ENCODE data around the gene FTCD. TPM values are rescaled to one million over a fixed set of nuclear protein-coding genes. Genes with fewer than 3 reads are reported as not detected.
"Not testable (repeated sequence)": the region's sequence is repeated elsewhere in the genome, so short reads cannot be mapped to it uniquely, and the experiment has no call there.

FTCD gene
- total RNA-seq, 2 donors from 2014 or later = 0.68 to 1.6 TPM

DNA sequence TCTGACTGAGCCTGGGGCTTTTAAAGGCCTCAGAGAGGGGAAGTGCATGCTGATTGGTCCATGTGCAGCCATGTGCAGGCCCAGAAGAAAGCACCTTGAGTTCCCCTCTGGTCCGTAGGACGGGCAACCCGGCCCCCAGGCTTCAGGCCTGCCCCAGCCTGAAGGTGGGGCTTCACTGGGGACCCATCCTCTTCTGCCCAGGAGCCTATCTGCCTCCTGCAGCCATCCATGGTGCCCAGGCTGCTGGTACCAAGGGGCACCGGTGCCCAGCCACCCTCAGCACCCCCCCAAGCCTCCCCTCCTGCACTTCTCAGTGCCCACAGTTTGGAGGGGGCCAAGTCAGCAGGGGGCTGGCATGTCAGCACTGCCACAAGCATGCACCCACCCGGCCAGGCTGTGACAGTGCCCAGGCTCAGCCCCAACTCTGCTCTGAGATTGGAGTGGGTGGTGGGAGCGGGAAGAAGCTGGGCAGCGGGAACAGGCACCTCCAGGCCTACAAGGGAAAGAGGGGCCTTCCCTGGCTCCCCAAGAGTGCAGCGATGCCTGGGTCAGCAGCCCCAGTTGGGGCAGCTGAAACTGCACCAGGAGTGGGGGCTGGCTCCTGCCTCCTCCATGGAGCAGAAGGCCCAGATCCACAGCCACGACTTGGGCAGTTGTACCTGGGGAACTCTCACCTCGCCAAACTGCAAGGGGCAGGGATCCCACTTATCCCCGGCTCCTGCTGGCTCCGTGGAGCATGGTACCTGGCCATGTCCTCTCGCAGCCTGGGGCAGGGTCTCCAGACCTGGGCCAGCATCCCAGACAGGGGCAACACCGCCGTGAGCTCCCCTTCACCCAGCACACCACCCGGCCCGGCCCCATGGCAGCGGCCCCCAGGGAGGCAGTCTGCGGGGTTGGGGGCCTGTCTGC is 45.8 kb downstream of the FTCD start:
- peak in 1 of 2 donors; percentile 7 for ATAC-seq
- DNase-seq = peak; percentile 14
- intact Hi-C loops (cut with DNase I) = no loop called here

DNA sequence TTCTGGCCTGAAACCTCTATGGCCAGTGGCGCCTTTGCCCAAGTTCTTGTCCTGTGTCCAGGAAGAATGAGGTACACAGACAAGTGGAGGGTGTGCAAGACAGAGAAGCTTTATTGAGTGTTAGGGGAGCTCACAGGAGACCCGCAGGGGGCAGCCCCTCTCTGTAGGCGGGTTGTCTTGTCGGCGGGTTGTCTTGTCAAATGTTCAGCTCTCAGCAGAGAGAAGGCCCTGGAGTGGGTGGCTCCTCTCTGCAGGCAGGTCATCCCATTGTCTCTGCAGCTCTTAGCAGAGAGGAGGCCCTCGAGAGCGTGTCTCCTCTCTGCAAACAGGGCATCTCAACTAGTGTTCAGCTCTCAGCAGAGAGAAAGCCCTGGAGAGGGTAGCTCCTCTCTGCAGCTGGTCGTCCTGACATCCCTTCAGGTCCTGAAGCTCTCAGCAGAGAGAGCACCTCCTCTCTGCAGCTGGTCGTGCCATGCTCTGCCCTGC is 46.5 kb downstream of the FTCD start:
- intact Hi-C loops (cut with DNase I) = no loop called here
- peak; percentile 10 for DNase-seq
- ATAC-seq = no peak

- DNase-seq; intact Hi-C loops (cut with DNase I); ATAC-seq: not testable (repeated sequence)
Observed at GRCh38 chr21:46107376-46107775, 48.0 kb downstream of the FTCD start.

DNA sequence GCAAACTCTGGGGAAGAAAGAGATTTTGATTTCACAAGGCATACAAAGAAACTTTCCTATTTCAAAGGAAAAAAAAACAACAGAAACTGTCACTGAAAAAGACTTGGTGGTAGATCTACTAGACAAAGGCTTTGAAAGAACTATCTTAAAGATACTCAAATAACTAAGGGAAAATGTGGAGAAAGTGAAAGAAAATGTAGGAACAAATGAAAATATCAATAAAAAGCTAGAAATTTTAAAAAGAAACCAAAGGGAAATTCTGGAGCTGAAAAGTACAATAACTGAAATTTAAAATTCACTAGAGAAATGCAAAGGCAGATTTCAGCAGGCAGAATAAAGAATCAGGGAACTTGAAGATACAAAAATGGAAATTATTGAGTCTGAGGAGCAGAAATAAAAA is 51.3 kb downstream of the FTCD start:
- intact Hi-C loops (cut with DNase I) = loop anchor here in 1 of 2 donors (5.0 kb wide), 1 partner anchor 132 kb away; no protein-coding TSS in a partner anchor
- no peak for DNase-seq
- ATAC-seq = no peak

- ATAC-seq = no peak
- DNase-seq = no peak
- intact Hi-C loops (cut with DNase I) = loop anchor here in 1 of 2 donors (5.0 kb wide), 1 partner anchor 129 kb away; no protein-coding TSS in a partner anchor
Observed at GRCh38 chr21:46100906-46101305, 54.5 kb downstream of the FTCD start.

- intact Hi-C loops (cut with DNase I) = loop anchor here in 1 of 2 donors (5.0 kb wide), 1 partner anchor 128 kb away; no protein-coding TSS in a partner anchor
- DNase-seq = no peak
Observed at GRCh38 chr21:46100426-46100825, 55.0 kb downstream of the FTCD start.

GRCh38 chr21:46100020-46100419 is 55.4 kb downstream of the FTCD start:
- DNase-seq = peak; percentile 25
- intact Hi-C loops (cut with DNase I) = loop anchor here in 1 of 2 donors (5.0 kb wide), 1 partner anchor 128 kb away; no protein-coding TSS in a partner anchor
- no peak for ATAC-seq

More at GRCh38 chr21:46100426-46100825, 55.0 kb downstream of the FTCD start:
- no peak for ATAC-seq

DNA sequence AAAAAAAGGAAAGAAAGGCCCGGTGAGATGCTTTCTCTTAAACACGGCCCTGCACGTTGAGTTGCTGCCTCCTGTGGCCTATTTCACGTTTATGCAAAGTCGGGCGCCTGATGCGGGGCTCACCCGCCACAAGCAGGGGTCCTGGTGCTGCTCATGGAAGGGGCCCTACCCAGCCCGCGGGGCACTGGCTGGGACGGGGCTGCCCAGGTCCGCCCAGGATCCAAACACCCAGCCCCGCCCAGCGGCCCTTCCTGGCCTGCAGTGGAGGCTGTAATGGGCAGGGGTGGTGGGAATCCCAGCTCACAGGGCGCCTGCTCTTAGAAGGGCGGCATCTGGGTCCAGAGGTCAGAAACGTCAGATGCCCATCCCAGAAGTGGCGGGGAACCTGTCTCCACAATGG is 55.9 kb downstream of the FTCD start:
- ATAC-seq = peak in 1 of 2 donors; percentile 51
- peak; percentile 50 for DNase-seq
- intact Hi-C loops (cut with DNase I) = loop anchor here (5.0 kb wide), 2 partner anchors 117 to 127 kb away; partner anchors contain the start of gene COL6A1 (in 1 of the 2)

- peak; percentile 55 to 70 for ATAC-seq
- DNase-seq = peak; percentile 55
- intact Hi-C loops (cut with DNase I) = loop anchor here (5.0 kb wide), 2 partner anchors 116 to 126 kb away; partner anchors contain the start of gene COL6A1 (in 1 of the 2)
Observed at GRCh38 chr21:46098303-46099141, 56.9 kb downstream of the FTCD start.

GRCh38 chr21:46097336-46098293 is 57.8 kb downstream of the FTCD start, which contains the start of gene COL6A2:
TSS of gene COL6A2 (plus strand) at chr21:46098112.
- intact Hi-C loops (cut with DNase I) = loop anchor here (5.0 kb wide), 2 partner anchors 115 to 125 kb away; partner anchors contain the start of gene COL6A1 (in 1 of the 2)
- DNase-seq = peak; percentile 80
- ATAC-seq = peak; percentile 89 to 92

DNA sequence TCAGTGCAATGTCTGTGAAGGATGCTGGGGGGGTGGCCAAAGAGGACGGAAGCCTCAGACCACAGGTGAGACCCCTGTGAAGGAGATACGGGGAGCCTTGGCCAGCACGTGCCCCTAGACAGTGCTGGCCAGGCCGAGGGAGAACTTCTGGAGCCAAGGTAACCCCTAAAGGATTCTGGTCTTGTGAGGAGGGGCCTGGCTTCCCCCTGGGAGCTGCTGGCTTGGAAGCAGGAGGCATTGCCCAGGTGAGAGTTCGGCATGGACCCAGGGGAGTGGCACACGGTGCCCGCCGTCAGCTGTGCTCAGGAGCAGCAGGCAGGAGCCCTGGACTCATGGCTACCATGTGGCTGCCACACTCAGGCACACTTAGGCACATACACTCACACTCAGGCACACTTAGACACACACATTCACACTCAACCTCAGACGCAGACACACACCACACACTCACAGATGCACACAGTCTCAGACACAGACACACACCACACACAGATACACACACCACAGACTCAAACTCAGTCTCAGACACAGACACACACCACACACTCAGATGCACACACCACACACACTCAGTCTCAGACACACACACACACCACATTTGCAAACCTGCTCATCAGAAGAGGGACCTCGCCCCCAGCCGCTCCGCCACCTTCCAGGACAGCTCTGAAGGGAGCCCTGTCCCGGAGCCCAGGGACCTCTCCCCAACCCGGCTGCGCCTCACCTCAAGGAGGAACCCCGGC is 58.6 kb downstream of the FTCD start:
- DNase-seq = no peak
- intact Hi-C loops (cut with DNase I) = loop anchor here (5.0 kb wide), 2 partner anchors 114 to 124 kb away; partner anchors contain the start of gene COL6A1 (in 1 of the 2)
- ATAC-seq = no peak

DNA sequence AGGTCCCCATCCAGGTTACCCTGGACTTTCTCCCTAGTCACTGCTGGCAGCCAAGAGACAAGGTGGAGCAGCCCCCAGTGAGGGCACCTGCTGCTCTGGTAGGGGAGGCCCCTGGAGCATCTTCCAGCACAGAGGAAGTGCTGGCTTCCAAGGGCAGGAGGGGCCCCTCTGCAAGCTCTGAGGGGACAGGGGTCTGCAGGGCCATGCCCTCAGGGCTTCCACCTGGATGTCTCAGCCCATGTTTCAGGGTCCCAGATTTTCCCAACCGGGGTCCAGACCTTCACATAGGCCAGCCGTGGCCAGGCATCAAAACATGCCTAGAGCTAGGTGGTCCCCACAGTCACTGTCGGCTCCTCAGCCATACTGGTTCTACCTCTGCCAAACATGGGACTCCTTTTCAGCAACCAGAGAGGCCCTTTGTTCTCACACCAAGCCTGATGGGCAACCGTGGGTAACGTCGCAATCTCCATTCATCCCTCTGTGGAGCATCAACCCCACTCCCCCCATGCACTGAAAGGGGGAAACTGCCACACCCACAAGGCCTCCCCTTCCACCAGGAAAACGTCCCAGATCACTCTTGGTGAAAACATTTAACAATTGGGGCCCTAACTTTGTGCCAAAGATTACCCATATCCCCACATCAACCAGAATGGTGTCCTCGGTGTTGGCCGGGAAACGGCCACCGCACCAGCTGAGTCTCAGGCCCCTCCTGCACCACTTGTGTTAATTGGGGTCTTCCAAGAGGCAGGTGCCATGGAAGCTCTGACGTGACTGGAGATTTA is 59.4 kb downstream of the FTCD start:
- intact Hi-C loops (cut with DNase I) = loop anchor here (5.0 kb wide), 2 partner anchors 114 to 124 kb away; partner anchors contain the start of gene COL6A1 (in 1 of the 2)
- ATAC-seq (no peak), DNase-seq (no peak)

DNA sequence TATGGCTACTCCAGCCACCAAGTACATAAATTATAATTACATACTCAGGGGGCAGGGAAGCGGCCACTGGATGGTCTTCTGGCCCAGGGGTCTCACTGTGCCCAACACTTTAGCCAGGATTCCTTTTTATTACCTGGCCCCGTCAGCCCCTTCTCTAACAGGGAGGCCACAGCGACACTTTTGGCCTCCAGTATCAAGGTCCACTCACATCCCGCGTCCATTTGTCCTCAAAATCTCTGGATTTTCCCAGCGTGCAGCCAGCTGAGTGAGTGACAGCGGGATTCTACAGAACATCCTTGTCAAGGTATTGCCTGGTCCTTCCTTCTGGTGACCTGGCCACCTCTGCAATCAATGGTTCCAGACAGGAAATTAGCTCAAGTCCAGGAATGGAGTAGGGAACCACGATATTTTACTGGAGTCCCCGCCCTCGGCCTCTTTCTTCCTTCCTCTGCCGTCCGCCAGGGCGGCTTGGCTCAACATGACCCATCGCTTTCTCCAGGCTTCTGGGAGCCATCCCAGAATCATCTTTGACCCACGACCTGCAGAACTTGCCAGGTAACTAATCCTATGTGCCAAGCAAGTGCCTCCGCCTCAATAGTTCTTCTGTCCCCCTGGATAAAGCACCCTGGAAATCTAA is 60.2 kb downstream of the FTCD start:
- intact Hi-C loops (cut with DNase I) = loop anchor here (5.0 kb wide), 2 partner anchors 113 to 123 kb away; partner anchors contain the start of gene COL6A1 (in 1 of the 2)
- ATAC-seq = no peak
- peak; percentile 35 for DNase-seq

DNA sequence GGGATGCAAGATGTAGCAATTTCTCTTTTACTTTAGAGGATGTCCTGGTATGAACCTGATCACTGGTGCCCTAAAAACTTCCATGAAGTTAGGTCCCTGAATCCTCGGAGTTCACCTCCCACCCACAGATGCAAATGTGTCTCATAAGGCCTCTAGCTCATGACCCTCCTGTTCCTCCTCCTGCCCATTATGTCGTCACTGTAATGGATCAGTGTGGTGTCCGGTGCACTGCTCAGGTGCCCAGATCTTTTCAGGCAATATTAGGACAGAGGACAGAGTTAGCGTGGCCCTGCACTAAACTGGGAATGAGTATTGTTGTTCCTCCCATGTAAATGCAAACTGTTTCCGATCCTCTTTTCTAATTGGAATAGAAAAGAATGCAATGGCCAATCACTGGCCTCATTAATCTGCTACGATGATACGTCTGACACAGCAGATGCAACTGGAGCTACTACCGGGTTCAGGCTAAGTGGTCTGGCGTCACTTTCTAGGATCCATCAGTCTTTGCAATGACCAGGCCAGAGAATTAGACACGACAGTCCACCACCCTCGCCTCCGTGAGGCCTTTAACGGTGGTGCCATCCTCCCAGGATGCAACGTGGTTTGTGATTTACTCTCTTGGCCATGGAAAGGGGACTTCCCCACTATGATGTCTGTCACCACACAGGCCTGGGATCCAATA is 60.8 kb downstream of the FTCD start:
- ATAC-seq (no peak), DNase-seq (no peak)
- intact Hi-C loops (cut with DNase I) = loop anchor here (5.0 kb wide), 2 partner anchors 112 to 122 kb away; partner anchors contain the start of gene COL6A1 (in 1 of the 2)

All from left cardiac atrium (tissue), 4 donors.